Parathyroid adenoma (tissue), 2 donors: ENCODE results near the gene PPIL4.

Source experiments
- H2AFZ ChIP-seq: fragments of 300-600 bp; sonication (generic); one replicate; pipeline ENCODE4 v1.7.0; 2017; ENCODE audit warnings: antibody characterized with exemption, mild to moderate bottlenecking
- H3K27ac ChIP-seq: fragments of 300-600 bp; sonication (generic); one replicate; pipeline ENCODE4 v1.7.0; 2017
- H3K27me3 ChIP-seq: fragments of 300-600 bp; sonication (generic); one replicate; pipeline ENCODE4 v1.7.0; 2017; ENCODE audit warnings: low read length; ENCODE audit not compliant: control insufficient read depth, insufficient read depth
- H3K36me3 ChIP-seq: fragments of 300-600 bp; sonication (generic); one replicate; pipeline ENCODE4 v1.7.0; 2017; ENCODE audit warnings: low read length; ENCODE audit not compliant: control insufficient read depth, insufficient read depth
- H3K4me1 ChIP-seq: fragments of 300-600 bp; sonication (generic); one replicate; pipeline ENCODE4 v1.7.0; 2017; ENCODE audit warnings: control low read depth
- H3K4me2 ChIP-seq: fragments of 300-600 bp; sonication (generic); one replicate; pipeline ENCODE4 v1.7.0; 2017; ENCODE audit warnings: low read length
- H3K4me3 ChIP-seq: fragments of 300-600 bp; sonication (generic); one replicate; pipeline ENCODE4 v1.7.0; 2017; ENCODE audit warnings: low read depth, low read length
- H3K79me2 ChIP-seq: fragments of 300-600 bp; sonication (generic); one replicate; pipeline ENCODE4 v1.7.0; 2017; ENCODE audit warnings: control low read depth
- H3K9ac ChIP-seq: fragments of 300-600 bp; sonication (generic); one replicate; pipeline ENCODE4 v1.7.0; 2017; ENCODE audit warnings: mild to moderate bottlenecking
- H3K9me3 ChIP-seq: fragments of 300-600 bp; sonication (generic); one replicate; pipeline ENCODE4 v1.7.0; 2017; ENCODE audit warnings: low read length; ENCODE audit not compliant: control insufficient read depth
- CTCF ChIP-seq: fragments of 300-600 bp; sonication (generic); IDR thresholded peaks from one replicate; pipeline ENCODE4 v1.7.0; 2017; ENCODE audit warnings: antibody characterized with exemption, mild to moderate bottlenecking
- donor health status: primary hyperparathyroidism.

Gene PPIL4

GRCh38 chr6:149581349-149581748, 35.5 kb upstream of the PPIL4 start:
- Histone ChIP-seq H3K9ac (no peak overlapping the region), H3K79me2 (peaks cover 4% of the 10 kb centered on the region), H3K36me3 (no peaks in the 10 kb centered on the region), H3K27me3 (no peaks in the 10 kb centered on the region), H2AFZ (no peak overlapping the region), H3K9me3 (no peaks in the 10 kb centered on the region), H3K4me2 (no peak overlapping the region), H3K27ac (no peak overlapping the region), H3K4me3 (no peak overlapping the region), H3K4me1 (no peaks in the 10 kb centered on the region)
- no peak for TF ChIP-seq CTCF

GRCh38 chr6:149580880-149581279, 35.0 kb upstream of the PPIL4 start:
- Histone ChIP-seq H3K79me2 (peaks cover 4% of the 10 kb centered on the region), H3K36me3 (no peaks in the 10 kb centered on the region), H3K4me1 (no peaks in the 10 kb centered on the region), H2AFZ (no peak overlapping the region), H3K9me3 (no peaks in the 10 kb centered on the region), H3K9ac (no peak overlapping the region), H3K27me3 (no peaks in the 10 kb centered on the region), H3K4me3 (no peak overlapping the region), H3K4me2 (no peak overlapping the region), H3K27ac (no peak overlapping the region)
- no peak for TF ChIP-seq CTCF

- Histone ChIP-seq H3K36me3 (no peaks in the 10 kb centered on the region), H3K27me3 (no peaks in the 10 kb centered on the region), H3K9me3 (no peaks in the 10 kb centered on the region), H3K4me2 (no peak overlapping the region), H3K79me2 (peaks cover 39% of the 10 kb centered on the region), H3K4me3 (no peak overlapping the region), H3K27ac (no peak overlapping the region), H3K4me1 (peaks cover 5% of the 10 kb centered on the region), H2AFZ (no peak overlapping the region), H3K9ac (no peak overlapping the region)
- no peak for TF ChIP-seq CTCF
Observed at GRCh38 chr6:149567945-149568585, 22.2 kb upstream of the PPIL4 start.

DNA sequence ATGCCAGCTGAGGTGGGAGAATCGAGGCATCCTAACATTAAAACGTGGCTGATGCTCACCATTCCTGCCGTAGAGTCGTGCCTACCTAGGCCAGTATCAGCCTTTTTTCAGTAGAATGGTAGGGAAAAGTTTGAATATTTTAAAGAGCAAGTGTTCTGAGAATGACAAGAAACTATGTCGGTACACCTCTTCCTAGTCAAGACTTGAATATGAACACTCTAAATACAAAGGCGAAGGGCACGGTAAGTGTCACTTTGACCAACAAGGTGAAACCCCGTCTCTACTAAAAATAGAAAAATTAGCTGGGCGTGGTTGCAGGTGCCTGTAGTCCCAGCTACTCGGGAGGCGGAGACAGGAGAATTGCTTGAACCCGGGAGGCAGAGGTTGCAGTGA, 21.3 kb upstream of the PPIL4 start:
- Histone ChIP-seq H3K9ac (no peak overlapping the region), H2AFZ (peak overlapping the region; percentile 99), H3K79me2 (peaks cover 37% of the 10 kb centered on the region), H3K4me3 (peak overlapping the region; percentile 99), H3K27me3 (no peaks in the 10 kb centered on the region), H3K4me2 (peak overlapping the region; percentile 98), H3K9me3 (no peaks in the 10 kb centered on the region), H3K27ac (peak overlapping the region; percentile 94), H3K4me1 (peaks cover 5% of the 10 kb centered on the region), H3K36me3 (no peaks in the 10 kb centered on the region)
- TF ChIP-seq CTCF = no peak
